Measurements from ENCODE around the gene MVB12A.

MVB12A gene

DNA sequence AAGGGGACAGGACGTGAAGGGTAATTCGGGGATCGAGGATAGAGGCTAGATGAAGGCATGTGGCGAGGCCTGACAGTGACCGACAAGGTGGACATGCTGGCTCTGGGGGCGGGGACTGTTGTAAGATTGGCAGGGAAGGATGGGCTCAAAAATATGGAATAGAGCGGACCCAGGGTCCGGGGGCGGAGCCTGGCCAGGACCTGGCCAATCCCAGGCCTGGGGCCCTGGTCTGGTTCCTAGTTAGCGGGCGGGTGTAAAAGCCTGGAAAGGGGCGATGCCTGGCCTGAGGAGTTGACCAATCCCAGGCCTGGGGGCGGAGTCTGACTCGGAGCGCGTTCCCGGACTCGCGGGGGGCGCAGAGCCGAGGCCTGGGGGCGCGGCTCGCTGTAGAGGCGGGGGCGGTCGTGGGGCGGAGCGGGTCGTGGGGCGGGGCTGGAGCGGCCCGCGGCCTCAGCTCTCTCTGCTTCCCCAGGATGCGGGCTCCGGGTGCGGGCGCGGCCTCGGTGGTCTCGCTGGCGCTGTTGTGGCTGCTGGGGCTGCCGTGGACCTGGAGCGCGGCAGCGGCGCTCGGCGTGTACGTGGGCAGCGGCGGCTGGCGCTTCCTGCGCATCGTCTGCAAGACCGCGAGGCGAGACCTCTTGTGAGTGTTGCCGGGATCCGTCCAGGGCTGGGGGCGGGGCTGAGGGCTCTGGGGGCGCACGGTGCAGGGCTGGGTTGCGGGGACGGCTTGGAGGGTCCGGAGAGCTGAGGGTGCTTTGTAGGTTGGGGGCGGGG, 50.4 kb downstream of the MVB12A start, which contains the start of gene SLC27A1:
SLC27A1 (plus strand) TSS at position 457 of the 774 bp plus-strand sequence; CDS start at position 474, 17 bp downstream.
- FAIRE-seq, result no peak
- DNase-seq (ENCODE audit: low spot score), result peak; percentile 93

DNA sequence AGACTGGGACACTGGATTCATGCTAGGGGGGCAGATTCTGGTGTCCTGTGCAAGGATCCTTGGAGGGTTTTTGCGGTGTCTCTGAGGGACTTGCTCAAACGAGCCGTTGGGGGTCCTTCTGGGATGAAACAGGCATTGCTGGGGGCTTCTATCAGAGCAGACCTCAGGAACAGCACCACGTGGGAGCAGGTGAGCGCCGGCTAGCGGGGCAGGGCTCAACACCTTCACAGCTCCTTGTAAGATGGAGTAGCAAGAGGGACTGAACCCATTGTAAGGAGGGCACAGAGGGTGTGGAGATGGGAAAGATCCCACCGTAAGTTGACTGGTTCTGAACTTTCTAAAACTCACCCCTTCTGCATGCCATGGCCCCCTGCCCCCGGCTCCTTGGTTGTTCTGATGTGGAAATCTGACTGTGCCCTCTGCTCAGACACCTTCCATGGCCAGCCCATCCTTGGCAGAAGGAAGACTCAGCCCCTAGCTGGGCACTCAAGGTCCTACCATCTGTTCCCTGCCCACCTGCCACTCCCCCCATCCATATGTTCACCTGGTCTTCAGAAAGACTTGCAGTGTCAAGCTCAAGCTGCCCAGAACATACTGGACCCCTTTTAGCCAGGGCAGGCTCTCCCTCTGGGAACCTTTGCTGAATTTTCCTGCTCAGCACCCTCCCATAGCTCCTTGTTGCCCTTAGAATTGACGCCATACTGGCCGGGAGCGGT, 51.7 kb downstream of the MVB12A start:
- DNase-seq (ENCODE audit: low spot score), result no peak
- no peak for FAIRE-seq

DNA sequence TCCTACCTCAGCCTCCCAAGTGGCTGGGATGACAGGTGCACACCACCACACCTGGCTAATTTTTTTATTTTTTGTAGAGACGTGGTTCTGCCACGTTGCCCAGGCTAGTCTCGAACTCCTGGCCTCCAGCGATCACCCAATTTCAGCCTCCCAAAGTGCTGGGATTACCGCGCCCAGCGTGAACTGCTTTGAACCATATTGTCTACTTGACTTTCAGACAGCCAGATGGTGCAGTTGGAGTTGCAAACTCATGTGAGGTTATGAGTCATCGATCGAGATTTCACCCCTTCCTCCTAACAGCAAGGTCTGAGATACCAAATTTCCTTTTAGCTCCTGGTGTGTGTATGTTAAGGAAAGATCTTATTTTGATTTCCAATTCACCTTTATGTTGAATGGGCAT, 53.2 kb downstream of the MVB12A start:
- FAIRE-seq, result no peak
- no peak for DNase-seq (ENCODE audit: low spot score)
